Activated T-helper 17 cell treated with anti-CD3 and anti-CD28 coated beads, Interleukin-2, amount 50 U/mL, for 72 hours (primary cell): ENCODE results near the gene MOG. TPM values are rescaled to one million over a fixed set of nuclear protein-coding genes. Genes with fewer than 3 reads are reported as not detected.

Experiments
- ATAC-seq: fragments of 150-1000 bp; cut with Tn5 transposase; replicated peaks from 2 replicates; pipeline ENCODE4 v1.10.0; 2021; ENCODE audit warnings: mild to moderate bottlenecking, moderate library complexity
- H3K27ac Mint-ChIP-seq: one replicate; pipeline ENCODE4 v1.8.0; 2022; ENCODE audit warnings: mixed read lengths
- H3K27me3 Mint-ChIP-seq: one replicate; pipeline ENCODE4 v1.8.0; 2022; ENCODE audit warnings: mixed read lengths
- H3K36me3 Mint-ChIP-seq: one replicate; pipeline ENCODE4 v1.8.0; 2022; ENCODE audit warnings: low read depth, mild to moderate bottlenecking, mixed read lengths
- H3K4me1 Mint-ChIP-seq: one replicate; pipeline ENCODE4 v1.8.0; 2022; ENCODE audit warnings: mixed read lengths
- H3K4me3 Mint-ChIP-seq: one replicate; pipeline ENCODE4 v1.8.0; 2022; ENCODE audit warnings: mild to moderate bottlenecking, mixed read lengths
- H3K9me3 Mint-ChIP-seq: one replicate; pipeline ENCODE4 v1.8.0; 2022; ENCODE audit warnings: mixed read lengths
- total RNA-seq, 2 donors: library from RNA; stranded (reverse); gene quantifications; one replicate each; pipeline ENCODE4 v1.2.3, GENCODE V29; 2022

MOG gene
- total RNA-seq, 2 donors from 2014 or later = not detected

- no peak overlapping the region for H3K4me3 Mint-ChIP-seq
- no peaks in the 10 kb centered on the region for H3K9me3 Mint-ChIP-seq
- no peak overlapping the region for H3K27ac Mint-ChIP-seq
- no peaks in the 10 kb centered on the region for H3K27me3 Mint-ChIP-seq
- no peak for ATAC-seq
- peaks cover 8% of the 10 kb centered on the region for H3K4me1 Mint-ChIP-seq
- peaks cover 34% of the 10 kb centered on the region for H3K36me3 Mint-ChIP-seq
Observed at GRCh38 chr6:29720863-29721262, 64.0 kb downstream of the MOG start.

Other genes with a start within 250 kb of the MOG start
- gene OR12D1, start 242.2 kb upstream of the MOG start, total RNA-seq = not detected
- not detected for gene OR10C1, start 217.8 kb upstream of the MOG start, total RNA-seq
- gene OR11A1, start 200.0 kb upstream of the MOG start, total RNA-seq = not detected
- not detected for gene OR2H1, start 199.9 kb upstream of the MOG start, total RNA-seq
- gene MAS1L, start 169.1 kb upstream of the MOG start, total RNA-seq = not detected
- 1 to 10 TPM in 1 of 2 donors, under 1 TPM in 1; 0.84 to 3.7 TPM for gene UBD, start 97.4 kb upstream of the MOG start, total RNA-seq
- not detected for gene OR2H2, start 72.0 kb upstream of the MOG start, total RNA-seq
- gene GABBR1, start 23.9 kb upstream of the MOG start, total RNA-seq = 10 to 100 TPM; 19.3 to 46.1 TPM
- 1 to 10 TPM in 1 of 2 donors, not detected in 1; 2.6 TPM for gene ZFP57, start 24.1 kb downstream of the MOG start, total RNA-seq
- 100 to 1,000 TPM; 159 to 352 TPM for gene HLA-F, start 66.3 kb downstream of the MOG start, total RNA-seq
- gene HLA-G, start 170.7 kb downstream of the MOG start, total RNA-seq = 1 to 10 TPM in 1 of 2 donors, not detected in 1; 2.5 TPM